Measurements from ENCODE around the gene NPTX1. TPM values are rescaled to one million over a fixed set of nuclear protein-coding genes. Genes with fewer than 3 reads are reported as not detected.
A peak's percentile ranks its signal among the peaks of the same experiment; 100 is the strongest.

Gene NPTX1
- total RNA-seq, 4 donors from 2014 or later = 1.2 to 6.3 (median 3.8) TPM

DNA sequence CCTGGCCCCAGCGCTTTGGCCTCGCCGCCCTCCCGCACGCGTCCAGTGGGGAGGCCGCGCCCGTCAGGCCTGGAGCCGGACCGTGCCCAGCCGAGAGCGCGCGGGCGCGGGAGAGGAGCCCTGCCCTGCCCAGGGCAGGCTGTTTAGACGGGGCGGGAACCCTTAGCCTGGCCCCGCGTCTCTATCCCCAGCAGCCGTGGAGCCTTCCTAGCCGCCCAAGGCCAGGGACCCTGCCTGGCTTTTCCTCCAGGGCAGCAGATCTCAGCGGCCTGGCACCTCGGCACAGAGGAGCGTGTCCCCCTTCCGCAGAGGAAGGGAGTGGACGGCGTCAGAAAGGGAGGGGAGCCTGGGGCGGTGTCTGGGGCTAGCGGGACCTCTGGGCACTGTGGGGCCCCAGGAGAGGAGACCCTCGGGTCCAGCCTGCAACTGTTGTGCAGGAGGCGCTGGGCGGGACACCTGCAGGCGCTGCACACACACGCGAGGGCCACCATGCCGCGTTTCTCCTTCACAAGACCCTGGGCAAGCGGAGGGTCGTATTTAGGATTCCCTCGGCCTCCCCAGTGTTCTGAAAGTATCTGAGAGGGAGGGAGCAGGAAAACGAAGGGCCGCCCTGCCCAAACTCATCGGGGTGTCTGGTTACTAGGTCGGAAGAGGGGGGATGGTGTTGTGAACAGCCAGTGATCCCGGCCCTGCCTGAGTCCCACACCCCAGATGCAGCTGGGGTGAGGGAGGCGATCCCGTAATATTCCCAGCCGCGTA lies 2.3 kb upstream of the NPTX1 start:
- Histone ChIP-seq H3K9me3 (no peaks in the 10 kb centered on the region), H3K27ac (no peak overlapping the region), H3K27me3 (peaks cover 100% of the 10 kb centered on the region), H3K36me3 (no peaks in the 10 kb centered on the region), H3K4me1 (peaks cover 0 to 53% (median 44%) of the 10 kb centered on the region in 3 donors), H3K4me3 (peak overlapping the region in 1 of 2 donors; percentile 49)
- WGBS, 2 donors (ENCODE audit: low coverage in 1 of 2) = 4 to 29% methylated on average over 9 to 10 of the region's 51 CpGs
- TF ChIP-seq CTCF (IDR thresholded peaks at IDR 0.05) = no peak
- no peak for TF ChIP-seq EP300 (IDR thresholded peaks at IDR 0.05)
- no peak for TF ChIP-seq POLR2A (IDR thresholded peaks at IDR 0.05)
- TF ChIP-seq POLR2AphosphoS5 (IDR thresholded peaks at IDR 0.05) = no peak
- ATAC-seq = no peak

DNA sequence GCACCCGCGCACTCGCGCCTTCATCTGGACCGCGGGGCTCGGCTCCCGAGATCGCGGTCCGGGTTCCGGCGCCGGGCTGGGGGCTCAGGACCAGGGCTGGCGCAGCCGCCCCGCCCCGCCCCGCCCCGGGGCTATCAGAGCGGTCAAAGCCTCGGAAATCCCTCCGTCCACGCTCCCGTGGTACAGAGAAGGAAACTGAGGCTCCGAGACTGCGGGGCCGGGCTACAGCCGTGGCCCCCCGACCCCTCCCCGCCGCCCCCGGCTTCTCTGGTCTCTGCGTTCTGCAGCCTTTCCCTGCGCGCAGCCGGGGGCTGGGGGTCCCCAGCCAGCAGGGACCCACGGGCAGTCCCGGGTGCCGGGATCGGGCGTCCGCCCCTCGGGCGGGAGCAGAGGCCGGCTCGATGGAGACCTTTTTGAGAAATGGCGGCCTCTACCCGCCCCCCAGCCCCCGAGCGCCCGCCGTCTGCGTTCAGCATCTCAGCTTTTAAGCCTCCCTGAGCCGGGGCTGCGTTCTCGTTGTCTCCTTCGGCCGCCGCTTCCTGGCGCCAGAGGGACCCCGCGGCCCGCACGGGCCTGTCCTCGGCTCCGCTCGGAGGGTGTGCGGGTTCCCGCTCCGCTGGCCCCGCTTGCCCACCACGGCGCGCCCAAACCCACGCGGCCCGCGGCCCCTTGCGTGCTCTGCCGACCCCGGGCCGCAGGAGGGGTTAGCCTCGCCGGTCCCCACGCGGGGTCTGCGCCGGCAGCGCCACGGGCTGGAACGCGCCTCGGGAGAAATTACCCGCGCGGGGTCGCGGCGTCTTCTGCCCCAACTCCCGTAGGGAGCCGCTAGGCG lies 1.5 kb upstream of the NPTX1 start:
- no peak overlapping the region for H3K27ac ChIP-seq
- no CpG with 5 or more reads among the region's 103 CpGs for WGBS, 2 donors (ENCODE audit: low coverage in 1 of 2)
- H3K9me3 ChIP-seq = no peaks in the 10 kb centered on the region
- H3K27me3 ChIP-seq = peaks cover 100% of the 10 kb centered on the region
- H3K4me1 ChIP-seq = peaks cover 0 to 53% (median 44%) of the 10 kb centered on the region in 3 donors
- H3K4me3 ChIP-seq = peak overlapping the region in 1 of 2 donors; percentile 49
- no peak for TF ChIP-seq POLR2AphosphoS5 (IDR thresholded peaks at IDR 0.05)
- peak in 3 of 4 experiments; percentile 19 to 61 (median 57) for TF ChIP-seq CTCF (IDR thresholded peaks at IDR 0.05)
- no peak for TF ChIP-seq POLR2A (IDR thresholded peaks at IDR 0.05)
- H3K36me3 ChIP-seq = no peaks in the 10 kb centered on the region
- ATAC-seq = peak; percentile 19

- H3K9me3 ChIP-seq = no peaks in the 10 kb centered on the region
- H3K27ac ChIP-seq = peak overlapping the region in 1 of 4 donors; percentile 38
- peaks cover 0 to 53% (median 44%) of the 10 kb centered on the region in 3 donors for H3K4me1 ChIP-seq
- H3K4me3 ChIP-seq = peak overlapping the region in 1 of 2 donors; percentile 49
- no CpG with 5 or more reads among the region's 84 CpGs for WGBS, 2 donors (ENCODE audit: low coverage in 1 of 2)
- TF ChIP-seq POLR2A (IDR thresholded peaks at IDR 0.05) (no peak), CTCF (IDR thresholded peaks at IDR 0.05) (no peak), EP300 (IDR thresholded peaks at IDR 0.05) (no peak), POLR2AphosphoS5 (IDR thresholded peaks at IDR 0.05) (no peak)
- no peaks in the 10 kb centered on the region for H3K36me3 ChIP-seq
- ATAC-seq = no peak
- H3K27me3 ChIP-seq = peaks cover 100% of the 10 kb centered on the region
Measured at GRCh38 chr17:80476877-80477646, 655 bp upstream of the NPTX1 start.

DNA sequence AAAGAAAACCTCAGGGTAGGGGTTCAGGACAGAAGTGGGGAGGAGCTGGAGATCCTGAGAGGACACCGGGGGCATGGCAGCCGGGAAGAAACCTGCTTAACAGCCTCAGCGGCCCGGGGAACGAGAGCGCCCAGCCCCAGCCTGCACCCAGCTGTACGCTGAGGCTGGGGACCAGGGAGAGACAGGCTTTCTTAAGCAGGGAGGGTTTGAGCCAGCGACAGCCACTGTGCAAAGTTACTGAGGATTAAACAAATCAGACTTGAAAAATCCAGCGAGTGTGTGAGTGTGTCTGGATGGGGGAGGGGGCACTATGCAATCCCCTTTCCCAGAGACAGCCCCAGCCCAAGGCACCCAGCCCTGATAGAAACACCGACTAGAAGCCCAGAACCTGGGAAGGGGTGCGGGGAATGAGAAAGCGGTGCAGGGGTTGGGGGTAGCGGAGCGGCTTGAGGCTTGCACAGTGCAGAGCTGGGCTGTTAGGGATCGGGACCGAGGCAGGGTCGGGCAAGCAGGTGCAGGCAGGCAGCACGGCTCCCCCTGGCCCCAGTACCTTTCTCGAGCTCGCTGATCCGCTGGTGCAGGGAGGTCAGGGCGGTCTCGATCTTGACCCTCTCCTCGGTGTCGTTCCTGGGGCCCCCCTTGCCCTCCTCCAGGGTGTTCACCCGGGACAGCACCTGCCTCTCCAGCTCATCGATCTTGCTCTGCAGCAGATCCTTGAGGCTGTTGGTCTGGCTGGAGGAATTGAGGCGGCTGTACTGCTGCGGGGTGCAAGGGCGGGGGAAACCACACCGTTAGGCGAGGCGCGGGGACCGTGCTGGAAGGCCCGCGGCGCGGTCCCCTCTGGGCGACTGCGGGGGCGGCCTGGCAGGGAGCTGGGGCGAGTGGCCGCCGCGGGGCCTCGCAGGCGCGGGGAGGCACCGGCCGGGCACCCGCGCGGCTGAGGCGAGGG lies 1.2 kb downstream of the NPTX1 start:
- peaks cover 0 to 53% (median 44%) of the 10 kb centered on the region in 3 donors for H3K4me1 ChIP-seq
- WGBS, 2 donors (ENCODE audit: low coverage in 1 of 2) = 9 to 10% methylated on average over 6 to 9 of the region's 55 CpGs
- peak overlapping the region in 1 of 4 donors; percentile 59 for H3K27ac ChIP-seq

More for the DNA sequence above, 1.2 kb downstream of the NPTX1 start:
- ATAC-seq = peak; percentile 5
- Histone ChIP-seq H3K4me3 (peak overlapping the region in 1 of 2 donors; percentile 49), H3K9me3 (no peaks in the 10 kb centered on the region), H3K27me3 (peaks cover 100% of the 10 kb centered on the region), H3K36me3 (no peaks in the 10 kb centered on the region)
- TF ChIP-seq EP300 (IDR thresholded peaks at IDR 0.05) (no peak), POLR2AphosphoS5 (IDR thresholded peaks at IDR 0.05) (no peak), CTCF (IDR thresholded peaks at IDR 0.05) (no peak), POLR2A (IDR thresholded peaks at IDR 0.05) (no peak)

Measured in gastroesophageal sphincter (tissue), 4 donors.